ENCODE measurements around the gene SLC6A12. TPM values are rescaled to one million over a fixed set of nuclear protein-coding genes. Genes with fewer than 3 reads are reported as not detected.

Gene SLC6A12
- total RNA-seq, 1 experiment from 2014 or later, result not detected

DNA sequence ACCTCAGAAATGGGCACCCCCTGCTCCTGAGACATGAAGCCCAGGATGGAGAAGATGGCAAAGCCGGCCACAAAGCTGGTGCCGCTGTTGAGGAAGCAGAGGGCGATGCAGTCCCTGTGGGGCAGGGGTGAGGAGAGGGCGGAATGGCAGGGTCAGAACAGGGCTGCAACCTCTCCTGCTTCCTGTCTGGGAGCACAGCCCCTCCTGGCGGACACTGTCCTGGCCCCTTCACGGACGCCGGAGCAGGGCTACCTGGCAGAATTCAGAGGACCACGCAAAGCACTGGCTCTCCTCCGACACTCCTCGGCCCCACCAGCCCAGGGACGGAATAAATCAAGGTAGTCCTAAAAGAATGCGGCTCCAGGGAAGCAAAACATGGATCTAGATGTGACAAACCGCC is 12.4 kb upstream of the SLC6A12 start:
- no peak for DNase-seq
- H3K4me2 ChIP-seq, result no peak overlapping the region
- no peaks in the 10 kb centered on the region for H3K4me1 ChIP-seq (replicated peaks; ENCODE audit: insufficient read depth)
- no peaks in the 10 kb centered on the region for H3K79me2 ChIP-seq (ENCODE audit: low read depth)
- no peaks in the 10 kb centered on the region for H3K9me2 ChIP-seq (ENCODE audit: insufficient read depth)
- ChIA-PET POLR2A (ENCODE audit: unreplicated experiment) (no interaction called here), CTCF (no interaction called here)
- no peak for TF ChIP-seq EZH2 (IDR thresholded peaks at IDR 0.05; ENCODE audit: low read depth)
- TF ChIP-seq, protein P1, sequence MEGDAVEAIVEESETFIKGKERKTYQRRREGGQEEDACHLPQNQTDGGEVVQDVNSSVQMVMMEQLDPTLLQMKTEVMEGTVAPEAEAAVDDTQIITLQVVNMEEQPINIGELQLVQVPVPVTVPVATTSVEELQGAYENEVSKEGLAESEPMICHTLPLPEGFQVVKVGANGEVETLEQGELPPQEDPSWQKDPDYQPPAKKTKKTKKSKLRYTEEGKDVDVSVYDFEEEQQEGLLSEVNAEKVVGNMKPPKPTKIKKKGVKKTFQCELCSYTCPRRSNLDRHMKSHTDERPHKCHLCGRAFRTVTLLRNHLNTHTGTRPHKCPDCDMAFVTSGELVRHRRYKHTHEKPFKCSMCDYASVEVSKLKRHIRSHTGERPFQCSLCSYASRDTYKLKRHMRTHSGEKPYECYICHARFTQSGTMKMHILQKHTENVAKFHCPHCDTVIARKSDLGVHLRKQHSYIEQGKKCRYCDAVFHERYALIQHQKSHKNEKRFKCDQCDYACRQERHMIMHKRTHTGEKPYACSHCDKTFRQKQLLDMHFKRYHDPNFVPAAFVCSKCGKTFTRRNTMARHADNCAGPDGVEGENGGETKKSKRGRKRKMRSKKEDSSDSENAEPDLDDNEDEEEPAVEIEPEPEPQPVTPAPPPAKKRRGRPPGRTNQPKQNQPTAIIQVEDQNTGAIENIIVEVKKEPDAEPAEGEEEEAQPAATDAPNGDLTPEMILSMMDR (conservative IDR thresholded peaks at IDR 0.05), result no peak
- no peaks in the 10 kb centered on the region for H3K9me3 ChIP-seq (ENCODE audit: insufficient read depth, low read depth)
- H4K20me1 ChIP-seq (ENCODE audit: insufficient read depth), result no peaks in the 10 kb centered on the region
- no peak overlapping the region for H3K4me3 ChIP-seq
- H3K27ac ChIP-seq, result no peak overlapping the region
- no peak overlapping the region for H2AFZ ChIP-seq
- intact Hi-C loops (cut with micrococcal nuclease; ENCODE audit: unreplicated experiment), result no loop called here
- no peaks in the 10 kb centered on the region for H3K36me3 ChIP-seq (ENCODE audit: low read depth)
- no TSS peak for BruUV-seq (replicated peaks)
- peaks cover 98% of the 10 kb centered on the region for H3K27me3 ChIP-seq (ENCODE audit: insufficient read depth, low read depth)
- no peaks in the 10 kb centered on the region for H3F3A ChIP-seq (ENCODE audit: insufficient read depth, low read depth)

DNA sequence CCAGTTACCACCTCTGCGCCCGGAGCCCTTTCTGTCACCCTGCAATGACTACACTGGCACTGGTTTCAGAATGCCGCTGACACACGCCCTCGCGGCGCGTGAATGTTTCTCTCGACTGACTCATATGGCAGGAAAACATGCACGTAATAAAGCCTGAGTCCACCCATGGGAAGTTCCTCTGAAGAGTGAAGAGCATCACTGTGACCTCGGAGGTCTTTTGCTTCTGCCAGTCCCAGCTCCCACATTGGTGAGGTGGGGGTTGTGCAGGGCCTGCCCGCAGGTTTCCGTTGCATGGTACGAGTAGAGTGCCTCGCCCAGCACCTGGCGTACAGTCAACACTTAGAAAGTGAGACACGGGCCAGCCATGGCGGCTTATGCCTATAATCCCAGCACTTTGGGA is 11.1 kb upstream of the SLC6A12 start:
- Histone ChIP-seq H3K27ac (no peak overlapping the region), H3F3A (ENCODE audit: insufficient read depth, low read depth) (no peaks in the 10 kb centered on the region), H2AFZ (no peak overlapping the region), H3K27me3 (ENCODE audit: insufficient read depth, low read depth) (peaks cover 96% of the 10 kb centered on the region), H4K20me1 (ENCODE audit: insufficient read depth) (no peaks in the 10 kb centered on the region), H3K4me3 (no peak overlapping the region), H3K79me2 (ENCODE audit: low read depth) (no peaks in the 10 kb centered on the region), H3K36me3 (ENCODE audit: low read depth) (no peaks in the 10 kb centered on the region), H3K4me2 (no peak overlapping the region), H3K4me1 (replicated peaks; ENCODE audit: insufficient read depth) (no peaks in the 10 kb centered on the region), H3K9me2 (ENCODE audit: insufficient read depth) (no peaks in the 10 kb centered on the region), H3K9me3 (ENCODE audit: insufficient read depth, low read depth) (no peaks in the 10 kb centered on the region)
- no peak for TF ChIP-seq EZH2 (IDR thresholded peaks at IDR 0.05; ENCODE audit: low read depth)
- TF ChIP-seq, protein P1 (conservative IDR thresholded peaks at IDR 0.05), result no peak
- POLR2A ChIA-PET (ENCODE audit: unreplicated experiment), result no interaction called here
- CTCF ChIA-PET, result no interaction called here
- no TSS peak for BruUV-seq (replicated peaks)
- intact Hi-C loops (cut with micrococcal nuclease; ENCODE audit: unreplicated experiment), result no loop called here
- no peak for DNase-seq

DNA sequence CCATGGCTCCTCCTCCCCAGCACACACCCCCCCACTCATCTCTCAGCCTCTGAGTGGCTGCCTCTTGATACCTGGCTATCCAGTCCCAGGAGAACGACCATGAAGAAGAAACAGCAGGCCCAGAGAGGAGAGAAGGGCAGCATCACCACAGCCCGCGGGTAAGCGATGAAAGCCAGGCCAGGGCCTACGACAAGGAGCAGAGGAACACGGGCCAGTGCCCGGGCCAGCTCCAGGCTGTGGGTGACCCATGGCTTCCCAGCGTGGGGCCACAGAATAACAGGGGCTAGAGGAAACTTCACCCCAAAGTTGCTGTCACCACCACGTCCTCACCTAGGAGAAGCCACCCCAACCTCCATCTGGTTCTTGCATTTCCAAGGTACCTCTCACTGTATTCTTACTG is 10.4 kb upstream of the SLC6A12 start:
- Histone ChIP-seq H3F3A (ENCODE audit: insufficient read depth, low read depth) (no peaks in the 10 kb centered on the region), H3K9me3 (ENCODE audit: insufficient read depth, low read depth) (no peaks in the 10 kb centered on the region), H4K20me1 (ENCODE audit: insufficient read depth) (no peaks in the 10 kb centered on the region), H3K4me1 (replicated peaks; ENCODE audit: insufficient read depth) (no peaks in the 10 kb centered on the region), H3K4me2 (no peak overlapping the region), H2AFZ (no peak overlapping the region), H3K27ac (no peak overlapping the region), H3K4me3 (no peak overlapping the region), H3K27me3 (ENCODE audit: insufficient read depth, low read depth) (peaks cover 96% of the 10 kb centered on the region), H3K36me3 (ENCODE audit: low read depth) (no peaks in the 10 kb centered on the region), H3K79me2 (ENCODE audit: low read depth) (no peaks in the 10 kb centered on the region), H3K9me2 (ENCODE audit: insufficient read depth) (no peaks in the 10 kb centered on the region)
- POLR2A ChIA-PET (ENCODE audit: unreplicated experiment), result no interaction called here
- CTCF ChIA-PET, result no interaction called here
- intact Hi-C loops (cut with micrococcal nuclease; ENCODE audit: unreplicated experiment), result no loop called here
- TF ChIP-seq, protein P1 (conservative IDR thresholded peaks at IDR 0.05), result no peak
- no peak for TF ChIP-seq EZH2 (IDR thresholded peaks at IDR 0.05; ENCODE audit: low read depth)
- DNase-seq, result no peak
- no TSS peak for BruUV-seq (replicated peaks)
